ENCODE measurements around the gene TTC31.

The TTC31 gene

DNA sequence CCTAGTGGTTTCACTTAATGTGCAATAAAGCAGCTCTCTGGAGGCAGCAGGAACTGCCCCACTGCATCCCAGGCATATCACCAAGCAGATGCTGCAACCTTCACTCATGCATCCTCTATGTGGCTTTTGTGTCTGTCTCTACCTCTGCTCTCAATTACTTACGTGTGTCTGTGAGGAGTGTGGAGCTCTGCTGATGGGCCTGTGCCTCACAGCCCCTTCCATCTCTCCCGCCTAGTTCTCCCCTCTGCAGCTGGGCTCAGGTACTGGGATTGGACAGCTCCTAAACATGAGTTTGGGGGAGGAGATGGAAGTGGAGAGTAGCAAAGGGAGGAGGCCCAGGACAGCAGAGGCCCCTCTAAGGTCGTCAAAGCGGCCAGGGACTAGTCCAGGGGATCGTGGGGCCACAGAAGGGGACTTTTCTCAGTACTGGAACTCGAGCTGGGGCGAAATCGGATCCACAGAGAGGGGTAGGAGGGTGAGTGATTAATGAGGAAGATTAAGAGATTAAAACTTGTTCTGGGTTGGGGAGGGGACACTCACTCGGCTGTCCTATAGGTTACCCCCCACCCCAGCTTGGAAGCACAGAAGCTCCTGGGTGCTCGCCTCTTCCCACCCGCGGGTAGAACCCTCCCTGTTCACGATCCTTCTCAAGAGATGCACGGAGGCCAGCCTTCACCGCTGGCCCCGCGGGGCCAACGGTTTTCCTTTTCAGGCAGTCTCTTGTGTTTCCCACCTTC is 18.6 kb downstream of the TTC31 start:
- no peak overlapping the region for H2AFZ ChIP-seq (ENCODE audit: low read depth, low read length)
- H4K20me1 ChIP-seq (ENCODE audit: insufficient read depth, low read length) = no peaks in the 10 kb centered on the region
- H3K4me3 ChIP-seq (ENCODE audit: low read length) = no peak overlapping the region
- TF ChIP-seq EZH2phosphoT487 (IDR thresholded peaks at IDR 0.05; ENCODE audit: low read depth) = no peak
- TF ChIP-seq, protein P1, sequence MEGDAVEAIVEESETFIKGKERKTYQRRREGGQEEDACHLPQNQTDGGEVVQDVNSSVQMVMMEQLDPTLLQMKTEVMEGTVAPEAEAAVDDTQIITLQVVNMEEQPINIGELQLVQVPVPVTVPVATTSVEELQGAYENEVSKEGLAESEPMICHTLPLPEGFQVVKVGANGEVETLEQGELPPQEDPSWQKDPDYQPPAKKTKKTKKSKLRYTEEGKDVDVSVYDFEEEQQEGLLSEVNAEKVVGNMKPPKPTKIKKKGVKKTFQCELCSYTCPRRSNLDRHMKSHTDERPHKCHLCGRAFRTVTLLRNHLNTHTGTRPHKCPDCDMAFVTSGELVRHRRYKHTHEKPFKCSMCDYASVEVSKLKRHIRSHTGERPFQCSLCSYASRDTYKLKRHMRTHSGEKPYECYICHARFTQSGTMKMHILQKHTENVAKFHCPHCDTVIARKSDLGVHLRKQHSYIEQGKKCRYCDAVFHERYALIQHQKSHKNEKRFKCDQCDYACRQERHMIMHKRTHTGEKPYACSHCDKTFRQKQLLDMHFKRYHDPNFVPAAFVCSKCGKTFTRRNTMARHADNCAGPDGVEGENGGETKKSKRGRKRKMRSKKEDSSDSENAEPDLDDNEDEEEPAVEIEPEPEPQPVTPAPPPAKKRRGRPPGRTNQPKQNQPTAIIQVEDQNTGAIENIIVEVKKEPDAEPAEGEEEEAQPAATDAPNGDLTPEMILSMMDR (IDR thresholded peaks at IDR 0.05; ENCODE audit: low read depth, low read length) = no peak
- H3K9me3 ChIP-seq (ENCODE audit: insufficient read depth, low read length) = no peaks in the 10 kb centered on the region
- H3K4me1 ChIP-seq (ENCODE audit: low read length) = peaks cover 14% of the 10 kb centered on the region; the same call in 1 of the 2 replicates
- no peaks in the 10 kb centered on the region for H3K27me3 ChIP-seq (ENCODE audit: low read depth, low read length)
- H3K9ac ChIP-seq (ENCODE audit: low read length) = no peak overlapping the region
- H3K36me3 ChIP-seq (replicated peaks; ENCODE audit: low read depth, low read length) = peaks cover 13% of the 10 kb centered on the region
- H3K79me2 ChIP-seq (ENCODE audit: low read length) = peaks cover 5% of the 10 kb centered on the region
- no peak overlapping the region for H3K27ac ChIP-seq (ENCODE audit: low read length)
- H3K4me2 ChIP-seq (ENCODE audit: low read length) = no peak overlapping the region

GRCh38 chr2:74502147-74502719 is 19.4 kb downstream of the TTC31 start:
- H3K9ac ChIP-seq (ENCODE audit: low read length) = peak overlapping the region; percentile 73
- no peaks in the 10 kb centered on the region for H4K20me1 ChIP-seq (ENCODE audit: insufficient read depth, low read length)
- H3K27ac ChIP-seq (ENCODE audit: low read length) = no peak overlapping the region
- TF ChIP-seq, protein P1 (IDR thresholded peaks at IDR 0.05; ENCODE audit: low read depth, low read length) = no peak
- TF ChIP-seq EZH2phosphoT487 (IDR thresholded peaks at IDR 0.05; ENCODE audit: low read depth) = no peak
- H3K9me3 ChIP-seq (ENCODE audit: insufficient read depth, low read length) = no peaks in the 10 kb centered on the region
- H3K27me3 ChIP-seq (ENCODE audit: low read depth, low read length) = no peaks in the 10 kb centered on the region
- peak overlapping the region; percentile 72 for H3K4me2 ChIP-seq (ENCODE audit: low read length)
- H3K4me1 ChIP-seq (ENCODE audit: low read length) = peaks cover 16% of the 10 kb centered on the region; the same call in 1 of the 2 replicates
- H3K4me3 ChIP-seq (ENCODE audit: low read length) = peak overlapping the region; percentile 77
- peaks cover 11% of the 10 kb centered on the region for H3K79me2 ChIP-seq (ENCODE audit: low read length)
- peaks cover 13% of the 10 kb centered on the region for H3K36me3 ChIP-seq (replicated peaks; ENCODE audit: low read depth, low read length)
- 0 out of 2 replicates have a peak overlapping the region, but pooled peaks have one; percentile 39 for H2AFZ ChIP-seq (ENCODE audit: low read depth, low read length)

DNA sequence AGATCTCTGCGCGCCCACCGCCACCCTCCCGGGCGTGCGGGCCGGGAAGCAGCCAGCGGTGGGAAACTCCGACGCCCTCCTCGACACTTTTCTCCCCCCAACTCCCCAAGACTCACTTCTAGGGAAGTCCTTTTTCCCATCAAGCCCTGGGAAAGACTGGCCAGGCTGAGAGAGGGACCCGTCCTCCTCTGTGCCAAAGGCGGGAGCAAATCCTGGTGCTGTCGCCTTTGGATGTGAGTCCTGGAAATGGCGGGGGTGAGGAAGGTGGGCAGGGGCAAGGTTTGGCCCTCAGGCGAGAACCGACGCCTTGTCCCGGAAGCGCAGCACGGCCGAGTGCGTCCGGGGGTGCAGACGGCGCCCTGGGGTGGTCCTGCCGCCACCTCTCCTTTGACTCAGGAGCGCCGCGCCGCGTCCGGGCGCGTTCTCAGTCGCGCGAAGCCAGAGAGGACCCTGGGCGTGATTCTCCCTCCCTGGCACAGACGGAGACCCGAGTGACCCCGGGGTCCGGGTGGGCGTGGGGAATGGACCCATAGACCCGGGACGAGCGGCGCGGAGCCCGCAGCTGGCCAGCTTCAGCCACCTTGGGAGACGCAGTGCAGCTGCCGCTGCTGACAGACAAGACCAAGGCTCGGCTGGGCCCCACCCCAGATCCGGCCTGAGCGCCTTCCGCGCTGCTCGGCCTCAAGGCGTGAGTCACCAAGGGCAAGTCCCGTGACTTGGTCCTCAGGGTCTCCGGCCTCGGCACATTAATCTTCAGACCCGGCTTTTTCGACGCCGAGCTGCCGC is 20.0 kb downstream of the TTC31 start:
- peaks cover 16% of the 10 kb centered on the region; the same call in 1 of the 2 replicates for H3K4me1 ChIP-seq (ENCODE audit: low read length)
- no peak overlapping the region for H3K27ac ChIP-seq (ENCODE audit: low read length)
- H2AFZ ChIP-seq (ENCODE audit: low read depth, low read length) = peak overlapping the region; percentile 39; the same call in 1 of the 2 replicates
- H3K9me3 ChIP-seq (ENCODE audit: insufficient read depth, low read length) = no peaks in the 10 kb centered on the region
- no peaks in the 10 kb centered on the region for H3K27me3 ChIP-seq (ENCODE audit: low read depth, low read length)
- no peaks in the 10 kb centered on the region for H4K20me1 ChIP-seq (ENCODE audit: insufficient read depth, low read length)
- TF ChIP-seq, protein P1 (IDR thresholded peaks at IDR 0.05; ENCODE audit: low read depth, low read length) = no peak; the same call in 1 of the 2 replicates
- no peak for TF ChIP-seq EZH2phosphoT487 (IDR thresholded peaks at IDR 0.05; ENCODE audit: low read depth)
- peaks cover 11% of the 10 kb centered on the region for H3K79me2 ChIP-seq (ENCODE audit: low read length)
- peak overlapping the region; percentile 77 for H3K4me3 ChIP-seq (ENCODE audit: low read length)
- peak overlapping the region; percentile 72 for H3K4me2 ChIP-seq (ENCODE audit: low read length)
- peak overlapping the region; percentile 73 for H3K9ac ChIP-seq (ENCODE audit: low read length)
- peaks cover 13% of the 10 kb centered on the region for H3K36me3 ChIP-seq (replicated peaks; ENCODE audit: low read depth, low read length)

All from OCI-LY3 (cell line).